GM12874 (cell line): ENCODE results near the gene SAP130.

Experiments
- TF ChIP-seq, protein P1 (sequence below): IDR thresholded peaks from 2 replicates; pipeline ENCODE4 v1.5.1; 2011; ENCODE audit warnings: low read depth, mild to moderate bottlenecking, control low read depth, low read length, moderate library complexity; ENCODE audit not compliant: insufficient read depth

The SAP130 gene

DNA sequence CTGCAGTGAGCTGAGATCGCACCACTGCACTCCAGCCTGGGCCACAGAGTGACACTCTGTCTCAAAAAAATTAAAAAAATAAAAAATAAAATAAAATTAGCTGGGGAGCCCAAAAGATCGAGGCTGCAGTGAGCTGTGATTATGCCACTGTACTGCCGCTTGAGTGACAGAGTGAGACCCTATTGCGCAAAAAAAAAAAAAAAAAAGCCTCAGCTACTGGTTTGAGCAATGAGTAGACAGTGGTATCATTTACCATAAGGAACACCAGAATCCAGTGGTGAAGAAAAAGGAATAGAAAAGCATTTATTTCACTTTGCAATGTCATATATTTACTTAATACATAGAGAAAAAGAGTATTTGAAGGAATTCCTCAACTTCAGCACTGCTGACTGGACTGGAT lies 3.0 kb downstream of the SAP130 start:
- TF ChIP-seq, protein P1, sequence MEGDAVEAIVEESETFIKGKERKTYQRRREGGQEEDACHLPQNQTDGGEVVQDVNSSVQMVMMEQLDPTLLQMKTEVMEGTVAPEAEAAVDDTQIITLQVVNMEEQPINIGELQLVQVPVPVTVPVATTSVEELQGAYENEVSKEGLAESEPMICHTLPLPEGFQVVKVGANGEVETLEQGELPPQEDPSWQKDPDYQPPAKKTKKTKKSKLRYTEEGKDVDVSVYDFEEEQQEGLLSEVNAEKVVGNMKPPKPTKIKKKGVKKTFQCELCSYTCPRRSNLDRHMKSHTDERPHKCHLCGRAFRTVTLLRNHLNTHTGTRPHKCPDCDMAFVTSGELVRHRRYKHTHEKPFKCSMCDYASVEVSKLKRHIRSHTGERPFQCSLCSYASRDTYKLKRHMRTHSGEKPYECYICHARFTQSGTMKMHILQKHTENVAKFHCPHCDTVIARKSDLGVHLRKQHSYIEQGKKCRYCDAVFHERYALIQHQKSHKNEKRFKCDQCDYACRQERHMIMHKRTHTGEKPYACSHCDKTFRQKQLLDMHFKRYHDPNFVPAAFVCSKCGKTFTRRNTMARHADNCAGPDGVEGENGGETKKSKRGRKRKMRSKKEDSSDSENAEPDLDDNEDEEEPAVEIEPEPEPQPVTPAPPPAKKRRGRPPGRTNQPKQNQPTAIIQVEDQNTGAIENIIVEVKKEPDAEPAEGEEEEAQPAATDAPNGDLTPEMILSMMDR = no peak

DNA sequence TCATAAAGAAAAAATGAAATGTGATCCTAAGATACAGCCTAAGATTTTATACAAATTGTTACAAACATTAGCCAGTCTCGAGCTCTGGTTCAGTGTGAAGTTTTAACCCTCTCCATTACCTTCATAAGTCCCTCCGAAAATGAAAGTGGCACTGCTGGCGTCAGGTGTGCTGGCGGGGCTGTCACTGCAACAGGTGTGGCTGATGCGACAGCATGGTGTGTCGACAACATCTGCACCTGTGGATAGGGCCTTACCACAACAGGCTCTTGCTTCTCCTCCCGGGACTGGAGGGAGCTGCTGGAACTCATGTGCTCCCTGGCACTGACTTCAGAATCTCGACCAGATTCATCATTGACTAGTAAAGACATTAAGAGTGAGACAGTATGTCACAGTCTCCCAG lies 10.3 kb downstream of the SAP130 start:
- TF ChIP-seq, protein P1 = no peak

DNA sequence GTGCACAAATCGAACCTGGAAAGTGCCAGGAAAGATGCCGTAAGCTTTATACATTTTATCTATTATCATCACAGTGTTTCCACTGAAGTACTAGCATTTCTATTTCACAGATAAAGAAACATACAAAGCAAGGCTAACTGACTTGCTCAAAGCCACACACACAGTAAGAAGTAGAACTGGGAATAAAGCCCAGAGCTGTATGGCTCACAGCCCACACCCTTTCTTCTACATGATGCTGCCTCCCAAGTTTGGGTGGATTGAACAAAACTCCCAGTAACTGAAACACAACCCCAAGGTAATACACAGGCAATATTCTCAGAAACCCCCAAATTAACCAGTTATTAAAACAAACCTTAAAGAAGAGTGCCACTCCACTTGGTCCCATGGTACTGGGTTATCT lies 11.2 kb downstream of the SAP130 start:
- TF ChIP-seq, protein P1 = no peak

DNA sequence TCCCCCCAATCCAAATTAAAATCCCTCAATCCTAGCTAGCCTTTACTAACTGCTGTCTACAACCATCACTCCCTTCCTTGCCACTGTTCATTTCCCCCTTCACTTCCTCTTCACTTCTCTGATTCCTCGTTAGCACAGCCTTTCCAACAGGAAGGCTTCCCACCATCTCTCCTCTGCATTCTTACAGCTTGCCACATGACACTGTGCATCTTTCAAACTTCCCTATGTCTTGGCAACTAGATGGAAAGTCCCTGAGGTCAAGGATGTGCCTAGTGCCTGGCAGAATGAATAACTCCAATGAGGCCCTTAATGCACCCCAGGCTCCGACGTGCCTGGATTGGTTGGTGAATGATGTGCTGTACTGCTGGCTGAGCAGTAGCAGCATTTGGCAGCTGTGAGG lies 15.2 kb downstream of the SAP130 start:
- TF ChIP-seq, protein P1 = no peak

DNA sequence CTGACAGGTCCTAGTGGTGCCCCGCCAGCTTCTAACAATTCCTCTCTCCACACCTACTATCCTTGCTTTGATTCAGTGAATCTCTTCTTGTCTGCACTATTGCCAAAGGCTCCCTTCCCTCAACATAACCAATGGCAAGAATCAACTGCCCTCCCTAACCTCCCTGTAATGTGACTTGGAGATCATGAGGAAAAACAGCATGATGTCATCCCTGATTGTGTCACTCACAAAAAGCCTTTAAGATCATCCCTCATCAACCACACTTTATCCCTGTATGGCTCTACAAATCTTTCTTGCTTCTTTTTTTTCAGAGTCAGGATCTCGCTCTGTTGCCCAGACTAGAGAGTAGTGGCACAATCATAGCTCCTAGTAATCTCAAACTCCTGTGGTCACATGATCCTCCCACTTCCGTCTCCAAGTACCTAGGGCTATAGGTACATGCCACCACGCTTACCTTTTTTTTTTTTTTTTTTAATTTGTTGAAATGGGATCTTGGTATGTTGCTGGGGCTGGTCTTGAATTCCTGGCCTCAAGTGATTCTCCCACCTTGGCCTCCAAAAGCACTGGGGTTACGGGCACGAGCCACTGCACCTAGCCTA lies 19.7 kb downstream of the SAP130 start:
- TF ChIP-seq, protein P1 = no peak

DNA sequence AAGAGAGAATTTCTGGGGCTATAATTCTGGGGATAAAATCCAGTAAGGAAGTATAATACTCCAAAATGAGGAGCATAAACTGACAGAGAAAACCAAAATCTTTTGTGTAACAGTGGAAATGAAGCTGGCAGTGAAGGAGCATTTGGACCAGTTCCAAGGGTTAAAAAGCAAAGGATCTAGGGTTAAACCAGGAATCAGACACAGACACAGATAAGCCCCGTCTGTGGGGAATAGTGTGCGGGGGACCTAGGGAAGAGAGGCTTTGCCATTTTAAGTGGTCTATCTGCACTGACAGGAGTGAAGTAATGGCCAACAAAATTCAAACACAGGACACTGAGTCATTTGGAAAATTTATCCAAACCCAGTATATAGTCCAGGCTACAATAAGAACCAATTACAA lies 23.4 kb downstream of the SAP130 start:
- TF ChIP-seq, protein P1 = no peak

DNA sequence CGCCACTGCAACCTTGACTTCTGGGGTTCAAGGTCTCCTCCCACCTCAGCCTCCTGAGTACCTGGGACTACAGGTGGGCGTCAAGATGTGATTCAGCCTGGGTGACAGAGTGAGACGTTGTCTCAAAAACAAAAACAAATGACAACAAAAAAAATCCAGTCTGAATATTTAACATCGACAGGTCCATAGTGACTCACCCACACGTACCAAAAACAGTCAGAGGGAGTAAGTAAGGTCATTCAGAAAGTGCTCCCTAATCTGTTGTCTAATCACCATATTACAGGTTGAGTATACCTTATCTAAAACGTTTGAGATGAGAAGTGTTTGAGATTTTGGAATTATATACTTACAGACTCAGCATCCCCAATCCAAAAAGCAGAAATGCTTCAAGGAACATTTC lies 24.4 kb downstream of the SAP130 start:
- TF ChIP-seq, protein P1 = no peak

DNA sequence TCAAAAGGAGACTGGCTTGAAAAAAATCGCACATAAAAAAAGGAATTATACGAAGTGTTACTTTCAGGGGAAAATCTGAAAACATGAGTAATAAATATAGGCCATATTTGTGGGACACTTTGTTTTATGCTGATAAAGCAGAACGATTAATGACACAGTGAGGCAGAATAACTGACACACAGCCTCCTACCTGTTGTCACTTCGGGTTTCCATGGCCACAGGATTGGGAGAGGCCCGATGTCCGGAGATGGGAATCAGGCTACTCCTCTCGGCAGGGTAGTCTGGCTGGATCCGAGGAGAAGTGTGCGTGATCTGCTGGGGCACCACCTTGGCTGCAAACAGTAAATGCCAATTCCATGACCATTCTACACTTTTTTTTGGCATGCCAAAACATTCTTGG lies 31.7 kb downstream of the SAP130 start:
- TF ChIP-seq, protein P1 = no peak
